CD1c-positive myeloid dendritic cell (primary cell): ENCODE results near the gene ANKRD53.
"Not testable (repeated sequence)": the region's sequence is repeated elsewhere in the genome, so short reads cannot be mapped to it uniquely, and the experiment has no call there.

ENCODE experiments used
- DNase-seq: peaks from one replicate; pipeline ENCODE4 v3.0.0-alpha.2; 2016; ENCODE audit errors: extremely low spot score

Gene ANKRD53

GRCh38 chr2:70991142-70991541, 12.7 kb downstream of the ANKRD53 start:
- no peak for DNase-seq

DNA sequence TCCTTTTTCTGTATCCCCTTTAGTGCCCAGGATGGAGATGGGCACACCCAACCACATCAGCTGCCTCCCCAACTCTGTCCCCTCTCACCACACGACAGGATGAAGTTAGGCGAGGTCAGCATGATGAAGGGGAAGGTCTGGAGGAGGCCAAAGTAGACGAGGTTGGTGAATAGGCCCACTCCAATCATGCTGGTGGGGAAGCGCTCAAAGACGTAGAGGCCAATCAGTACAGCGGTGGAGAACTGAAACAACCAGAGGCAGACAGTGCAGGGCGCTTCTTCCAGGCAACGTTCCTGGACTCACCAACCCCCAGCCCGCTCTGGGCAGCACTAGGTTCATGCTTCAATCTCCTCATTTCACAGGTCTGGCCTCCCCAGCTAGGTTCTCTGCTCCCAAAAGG, 13.3 kb downstream of the ANKRD53 start:
- no peak for DNase-seq

- DNase-seq: no peak
Measured at GRCh38 chr2:70992945-70993853, 14.8 kb downstream of the ANKRD53 start.

- peak; percentile 80 for DNase-seq
Measured at GRCh38 chr2:70994009-70994698, 15.7 kb downstream of the ANKRD53 start.

DNA sequence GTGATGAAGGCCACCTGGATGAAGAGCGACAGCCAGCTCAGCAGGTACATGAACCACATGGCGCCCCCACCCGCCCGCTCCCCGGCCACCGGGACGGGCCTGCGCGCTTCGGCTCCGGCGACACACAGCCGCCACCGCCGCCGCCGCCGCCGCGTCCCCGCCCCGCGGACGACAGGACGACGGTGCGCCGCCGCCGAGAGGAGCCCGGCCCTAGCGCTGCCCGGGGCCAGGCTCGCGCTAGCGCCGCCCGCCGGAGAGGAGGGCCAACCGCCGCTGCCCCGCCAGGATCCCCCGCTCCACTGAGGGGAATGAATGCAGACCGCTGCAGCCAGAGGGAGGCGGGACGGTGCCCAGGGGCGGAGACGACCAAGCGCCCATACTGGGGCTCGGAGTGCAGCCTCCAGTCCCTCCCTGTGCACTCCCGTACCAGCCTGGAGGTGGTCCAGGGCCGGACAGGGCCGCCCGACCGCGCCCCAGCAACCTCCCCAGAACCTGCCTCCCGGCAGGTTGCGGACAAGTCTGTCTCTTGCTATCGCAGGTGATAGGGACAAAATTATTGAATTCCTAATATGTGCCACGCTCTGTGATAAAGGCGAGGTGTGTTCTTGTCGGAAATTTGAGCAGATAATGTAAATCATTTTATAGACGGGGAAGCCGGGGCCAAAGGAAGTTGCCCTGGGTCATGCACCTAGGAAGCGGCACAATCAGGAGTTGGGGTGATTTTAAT, 16.4 kb downstream of the ANKRD53 start, which contains the start of gene TEX261:
TEX261 (minus strand) TSS at position 175 of the 727 bp plus-strand sequence; CDS start at position 59, 116 bp downstream.
- DNase-seq: peak; percentile 93

DNA sequence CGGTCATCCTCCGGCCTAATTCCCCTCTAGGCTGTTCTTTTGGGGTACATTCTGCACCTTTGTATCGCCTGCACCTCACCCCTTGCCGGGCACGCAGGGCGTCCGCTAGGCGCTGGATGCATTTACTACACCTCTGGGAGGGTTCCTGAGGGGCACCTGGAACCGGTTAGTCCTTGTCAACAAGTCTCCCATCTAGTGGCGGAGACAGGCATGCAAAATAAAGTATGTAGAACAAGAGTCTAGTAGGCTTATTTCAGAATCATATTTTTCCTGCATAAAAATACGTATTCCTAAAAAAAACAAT, 16.9 kb downstream of the ANKRD53 start:
- peak; percentile 42 for DNase-seq

- DNase-seq: not testable (repeated sequence)
Measured at GRCh38 chr2:70998885-70999284, 20.5 kb downstream of the ANKRD53 start.

GRCh38 chr2:70999362-70999761, 20.9 kb downstream of the ANKRD53 start:
- DNase-seq: no peak

DNA sequence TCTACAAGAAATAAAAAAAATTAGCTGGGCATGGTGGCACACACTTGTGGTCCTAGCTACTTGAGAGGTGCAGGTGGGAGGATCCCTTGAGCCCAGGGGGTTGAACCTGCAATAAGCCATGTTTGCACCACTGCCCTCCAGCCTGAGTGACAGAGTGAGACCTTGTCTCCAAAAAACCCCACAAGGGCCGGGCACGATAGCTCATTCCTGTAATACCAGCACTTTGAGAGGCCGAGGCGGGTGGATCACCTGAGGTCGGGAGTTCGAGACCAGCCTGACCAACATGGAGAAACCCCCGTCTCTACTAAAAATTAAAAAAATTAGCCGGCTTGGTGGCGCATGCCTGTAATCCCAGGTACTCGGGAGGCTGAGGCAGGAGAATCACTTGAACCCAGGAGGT, 21.5 kb downstream of the ANKRD53 start:
- DNase-seq: not testable (repeated sequence)

- DNase-seq: peak; percentile 78
Measured at GRCh38 chr2:71000780-71001591, 22.6 kb downstream of the ANKRD53 start.

DNA sequence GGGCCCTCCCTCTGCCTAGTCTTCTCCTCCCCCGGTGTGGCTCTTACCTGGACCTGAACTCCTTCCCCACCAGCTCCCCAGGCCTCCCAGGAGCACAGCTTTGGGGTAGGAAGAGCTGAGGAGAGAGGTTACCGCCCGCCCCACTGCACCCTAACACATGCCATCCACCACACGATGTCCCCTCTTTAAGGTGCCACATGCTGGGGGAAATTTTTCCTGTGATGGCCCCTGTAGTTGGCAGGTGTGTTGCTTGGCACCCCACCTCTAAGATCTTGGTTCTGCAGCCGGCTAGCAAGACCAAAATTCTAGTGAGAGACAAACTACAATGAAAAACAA, 23.1 kb downstream of the ANKRD53 start:
- DNase-seq: no peak

- DNase-seq: no peak
Measured at GRCh38 chr2:71001981-71002570, 23.6 kb downstream of the ANKRD53 start.

GRCh38 chr2:71003396-71003795, 25.0 kb downstream of the ANKRD53 start:
- no peak for DNase-seq

DNA sequence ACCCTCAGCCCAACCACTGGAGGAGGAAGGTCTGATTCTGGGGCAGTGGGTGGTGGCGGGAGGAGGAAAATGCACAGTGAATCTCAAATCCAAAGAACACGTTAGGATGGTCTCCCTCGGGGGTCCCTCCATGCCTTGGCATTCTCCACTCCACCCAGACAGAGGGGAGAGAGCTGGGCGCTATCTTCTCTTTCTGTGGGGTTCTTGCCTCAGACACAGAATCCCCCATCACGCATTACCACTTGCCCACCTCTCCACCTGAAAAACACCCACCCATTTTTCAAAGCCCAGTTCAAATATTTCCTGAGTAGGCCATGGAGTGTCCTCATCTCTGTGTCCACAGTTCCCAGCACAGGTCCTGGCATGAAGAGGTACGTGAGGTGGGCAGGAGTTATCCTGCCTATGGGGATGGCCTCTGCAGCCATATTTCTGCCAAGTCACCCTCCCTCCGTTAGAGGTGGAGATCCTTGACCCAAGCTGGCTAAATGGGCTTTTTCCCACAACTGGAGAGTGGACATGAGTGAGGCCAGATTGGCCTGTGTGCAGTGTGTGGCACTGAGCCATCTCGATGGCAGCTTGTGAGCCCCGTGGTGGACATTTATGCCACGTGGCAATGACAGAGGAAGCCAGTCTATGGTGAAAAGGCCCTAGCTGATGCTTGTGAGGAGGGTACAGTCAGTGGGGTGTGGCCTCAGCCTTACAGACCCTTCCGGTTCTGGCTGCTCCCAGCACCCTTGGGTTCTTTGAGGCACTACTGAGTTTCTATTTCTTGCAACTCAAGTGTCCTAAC, 25.7 kb downstream of the ANKRD53 start:
- no peak for DNase-seq

DNA sequence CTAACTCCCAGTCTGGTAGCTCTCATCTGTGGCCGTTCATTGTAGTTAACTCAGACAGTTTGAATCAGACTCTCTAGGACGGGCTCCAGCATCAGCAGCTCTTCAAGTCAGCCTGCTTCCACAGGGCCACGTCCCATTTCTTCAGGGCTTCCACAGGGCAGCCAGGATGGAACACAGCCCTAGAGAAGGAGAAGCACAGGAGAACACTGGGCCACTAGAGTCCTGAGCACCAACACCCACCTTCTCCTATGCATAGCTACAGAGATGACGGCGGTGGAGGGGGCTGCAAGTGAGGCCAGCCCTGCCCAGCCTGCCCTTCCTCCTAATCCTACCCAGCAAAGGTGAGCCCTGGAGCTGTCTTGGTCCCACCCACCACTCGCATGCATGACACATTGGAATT, 26.4 kb downstream of the ANKRD53 start:
- no peak for DNase-seq

DNA sequence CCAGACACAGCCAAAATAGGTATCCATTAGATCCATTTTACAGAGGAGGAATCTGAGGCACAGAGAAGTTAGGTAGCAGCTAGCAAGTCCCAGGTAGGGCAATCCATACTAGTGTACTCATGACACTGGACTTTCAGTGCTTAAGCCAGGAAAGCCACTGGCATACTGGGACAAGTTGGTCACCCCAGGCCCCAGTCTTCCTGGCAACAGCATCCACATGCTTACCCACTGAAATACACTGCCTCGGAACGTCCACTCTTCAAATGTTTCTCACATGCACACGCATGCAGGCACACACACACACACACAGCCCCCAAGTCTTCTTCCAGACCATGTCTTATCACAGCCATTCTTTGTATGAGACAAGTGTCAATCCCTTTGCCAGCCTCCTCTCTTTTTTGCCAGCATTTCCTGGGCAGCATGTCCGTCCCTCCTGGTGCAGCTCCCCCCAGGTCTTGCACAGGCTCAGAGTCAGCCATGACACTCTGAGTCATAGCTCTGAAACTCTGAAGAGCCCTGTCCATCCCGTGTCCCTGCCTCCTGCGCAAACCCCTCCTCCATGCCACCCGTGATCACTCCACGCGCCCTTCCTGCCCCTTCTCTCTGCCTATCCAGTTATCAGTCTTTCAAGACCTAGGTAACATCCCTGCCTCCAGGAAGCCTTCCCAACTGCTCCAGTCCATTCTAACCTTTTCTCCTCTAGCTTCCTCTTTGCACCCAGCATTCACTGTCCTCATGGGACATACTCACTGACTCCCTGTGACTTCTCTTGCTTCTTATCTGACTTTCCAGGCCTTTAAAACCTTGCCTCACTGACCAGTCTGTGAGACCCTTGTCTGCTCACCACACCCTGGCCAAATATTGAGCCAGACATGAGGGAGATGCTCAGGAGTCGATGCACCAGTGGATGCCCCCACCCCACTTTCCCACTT, 27.1 kb downstream of the ANKRD53 start:
- DNase-seq: no peak

DNA sequence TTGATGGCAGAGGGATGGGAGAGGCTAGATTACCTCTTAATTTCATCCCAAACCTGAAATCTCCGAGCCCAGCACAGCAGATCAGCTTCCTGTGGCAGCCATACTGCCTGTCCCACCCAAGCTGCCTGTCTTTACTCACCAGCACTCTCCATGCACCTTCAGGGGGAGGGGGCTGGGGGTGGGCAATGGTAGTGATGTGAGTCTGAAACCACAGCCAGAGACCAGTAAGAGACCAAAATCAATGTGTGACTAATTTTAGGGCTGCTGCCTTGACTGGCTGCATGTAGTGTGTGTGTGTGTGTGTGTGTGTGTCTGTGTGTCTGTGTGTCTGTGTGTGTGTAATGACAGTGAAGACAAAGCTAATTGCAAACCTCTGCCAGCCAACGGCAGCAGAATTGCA, 27.9 kb downstream of the ANKRD53 start:
- no peak for DNase-seq

- DNase-seq: no peak
Measured at GRCh38 chr2:71006955-71007799, 28.7 kb downstream of the ANKRD53 start.
